ENCODE data around the gene METAP2.

METAP2 gene

GRCh38 chr12:95551913-95552516 is 78.1 kb downstream of the METAP2 start:
- no peak for DNase-seq

- DNase-seq = no peak
Observed at GRCh38 chr12:95553197-95553943, 79.4 kb downstream of the METAP2 start.

- DNase-seq = no peak
Observed at GRCh38 chr12:95554532-95555071, 80.7 kb downstream of the METAP2 start.

- no peak for DNase-seq
Observed at GRCh38 chr12:95557625-95558024, 83.7 kb downstream of the METAP2 start.

All from fibroblast of skin of scalp (primary cell).